ENCODE measurements around the gene LRWD1. TPM values are rescaled to one million over a fixed set of nuclear protein-coding genes. Genes with fewer than 3 reads are reported as not detected.

Gene LRWD1
- polyA plus RNA-seq, 2 of the 4 experiments (the other 2 are of a cell fraction) = 10.7 to 28.1 TPM

DNA sequence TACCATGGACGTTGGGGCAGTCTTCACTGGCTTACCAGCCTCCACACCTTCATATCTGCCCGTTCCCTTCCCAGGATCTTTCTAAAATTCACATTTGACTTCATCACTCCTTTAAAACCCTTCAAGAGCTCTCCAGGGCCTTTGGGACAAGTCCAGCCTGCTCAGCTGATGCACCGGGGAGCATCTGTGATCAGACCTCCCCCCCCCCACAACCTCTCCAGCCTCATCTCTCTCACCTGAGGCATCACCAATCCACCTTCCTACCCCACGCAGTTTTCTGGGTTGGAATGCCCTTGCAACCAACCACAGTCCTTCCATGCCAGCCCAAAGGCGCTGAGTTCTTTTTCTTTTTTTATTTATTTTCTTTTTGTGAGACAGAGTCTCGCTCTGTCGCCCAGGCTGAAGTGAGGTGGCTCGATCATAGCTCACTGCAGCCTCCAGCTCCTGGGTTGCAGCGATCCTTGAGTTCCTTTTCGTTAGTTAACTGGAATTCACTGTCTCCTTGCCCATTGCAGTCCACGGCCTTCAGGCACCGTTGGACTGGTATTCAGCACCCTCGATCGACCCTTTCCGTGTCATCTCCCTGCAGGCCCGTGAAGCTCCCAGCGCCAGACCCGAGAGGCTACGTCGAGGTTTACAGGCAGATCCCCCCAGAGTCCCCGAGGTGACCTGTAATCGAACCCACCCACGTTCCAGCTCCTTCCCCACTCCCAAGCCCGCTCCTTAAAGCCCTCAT is 775 bp upstream of the LRWD1 start:
- ATAC-seq (no peak), DNase-seq (ENCODE audit: low read depth in 1 of 2, low spot score in 1 of 2) (no peak), FAIRE-seq (no peak)
- WGBS (ENCODE audit: missing lambda C conversion rate) = 17% methylated on average over 24 of the region's 24 CpGs
- H3K4me2 ChIP-seq = peak overlapping the region; percentile 89
- CTCF ChIA-PET = interaction anchor here (0.8 to 1.3 kb wide), 3 partner anchors 51 to 185 kb away, joined by 3 to 4 read pairs (median 4); no protein-coding TSS in a partner anchor
- peaks cover 10% of the 10 kb centered on the region; the same call in 2 of the 3 replicates for H3K4me1 ChIP-seq
- H3K27ac ChIP-seq = peak overlapping the region; percentile 84 to 94
- no peaks in the 10 kb centered on the region for H3K9me3 ChIP-seq
- peak overlapping the region; percentile 77 for H3K4me3 ChIP-seq
- TF ChIP-seq CEBPB (IDR thresholded peaks at IDR 0.05) = no peak
- TF ChIP-seq NFE2L2 (conservative IDR thresholded peaks at IDR 0.05; ENCODE audit: low read length) = no peak
- TF ChIP-seq NPAS2 (CRISPR knock-in tag; IDR thresholded peaks at IDR 0.05; ENCODE audit: borderline replicate concordance) = no peak
- TF ChIP-seq, protein P1, sequence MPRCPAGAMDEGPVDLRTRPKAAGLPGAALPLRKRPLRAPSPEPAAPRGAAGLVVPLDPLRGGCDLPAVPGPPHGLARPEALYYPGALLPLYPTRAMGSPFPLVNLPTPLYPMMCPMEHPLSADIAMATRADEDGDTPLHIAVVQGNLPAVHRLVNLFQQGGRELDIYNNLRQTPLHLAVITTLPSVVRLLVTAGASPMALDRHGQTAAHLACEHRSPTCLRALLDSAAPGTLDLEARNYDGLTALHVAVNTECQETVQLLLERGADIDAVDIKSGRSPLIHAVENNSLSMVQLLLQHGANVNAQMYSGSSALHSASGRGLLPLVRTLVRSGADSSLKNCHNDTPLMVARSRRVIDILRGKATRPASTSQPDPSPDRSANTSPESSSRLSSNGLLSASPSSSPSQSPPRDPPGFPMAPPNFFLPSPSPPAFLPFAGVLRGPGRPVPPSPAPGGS (IDR thresholded peaks at IDR 0.05) = no peak
- no peak for TF ChIP-seq TFCP2L1 (CRISPR knock-in tag; IDR thresholded peaks at IDR 0.05)
- TF ChIP-seq HOXB5 (CRISPR knock-in tag; IDR thresholded peaks at IDR 0.05) = no peak
- POLR2A ChIA-PET = interaction anchor here (1.0 to 1.2 kb wide), 2 partner anchors 8 to 31 kb away, joined by 4 to 10 read pairs; partner anchors contain the start of gene ORAI2

- WGBS (ENCODE audit: missing lambda C conversion rate) = 96% methylated on average over 7 of the region's 7 CpGs
- POLR2A ChIA-PET = no interaction called here
Measured at GRCh38 chr7:102466097-102466496, 1.3 kb downstream of the LRWD1 start.

More at GRCh38 chr7:102466097-102466496, 1.3 kb downstream of the LRWD1 start:
- H3K27ac ChIP-seq = peak overlapping the region in 1 of 2 experiments; percentile 94; a peak in 1 of 6 replicates
- no peak overlapping the region for H3K4me3 ChIP-seq
- FAIRE-seq (no peak), ATAC-seq (no peak), DNase-seq (ENCODE audit: low read depth in 1 of 2, low spot score in 1 of 2) (no peak)
- H3K4me1 ChIP-seq = peaks cover 10% of the 10 kb centered on the region; the same call in 2 of the 3 replicates
- H3K4me2 ChIP-seq = peak overlapping the region; percentile 89
- H3K9me3 ChIP-seq = no peaks in the 10 kb centered on the region
- TF ChIP-seq, protein P2, sequence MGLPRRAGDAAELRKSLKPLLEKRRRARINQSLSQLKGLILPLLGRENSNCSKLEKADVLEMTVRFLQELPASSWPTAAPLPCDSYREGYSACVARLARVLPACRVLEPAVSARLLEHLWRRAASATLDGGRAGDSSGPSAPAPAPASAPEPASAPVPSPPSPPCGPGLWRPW (IDR thresholded peaks at IDR 0.05) = no peak
- TF ChIP-seq FOSL2 (IDR thresholded peaks at IDR 0.05) (no peak), FOSL2 (CRISPR knock-in tag; IDR thresholded peaks at IDR 0.05) (no peak), KDM5A (IDR thresholded peaks at IDR 0.05) (no peak), EHMT2 (IDR thresholded peaks at IDR 0.05; ENCODE audit: low read depth) (no peak), ZSCAN20 (CRISPR knock-in tag; IDR thresholded peaks at IDR 0.05) (no peak), FOXS1 (CRISPR knock-in tag; IDR thresholded peaks at IDR 0.05) (no peak), NFE2L2 (conservative IDR thresholded peaks at IDR 0.05; ENCODE audit: low read length) (no peak), MAZ (IDR thresholded peaks at IDR 0.05; ENCODE audit: borderline replicate concordance, low read depth, low read length) (no peak), SREBF2 (IDR thresholded peaks at IDR 0.05) (no peak), CBX2 (IDR thresholded peaks at IDR 0.05; ENCODE audit: borderline replicate concordance, low read depth) (no peak), REST (IDR thresholded peaks at IDR 0.05) (no peak)
- CTCF ChIA-PET = interaction anchor here (1.3 to 2.1 kb wide), 5 partner anchors 10 to 54 kb away, joined by 3 to 9 read pairs (median 6); no protein-coding TSS in a partner anchor
